Stimulated activated memory B cell treated with anti-CD40 and anti-IgM and Interleukin-4, amounts not matched to agents 10 μg/mL and 1 μg/mL and 100 μg/mL, for 72 hours (primary cell): ENCODE data around the gene CDH13.

Experiments
- ATAC-seq: fragments of 150-1000 bp; cut with Tn5 transposase; 2 replicates; pipeline ENCODE4 v1.10.0; 2021
- H3K27ac Mint-ChIP-seq: one replicate; pipeline ENCODE4 v1.8.0; 2022; ENCODE audit warnings: mild to moderate bottlenecking, mixed read lengths
- H3K27me3 Mint-ChIP-seq: one replicate; pipeline ENCODE4 v1.8.0; 2022; ENCODE audit warnings: mixed read lengths
- H3K36me3 Mint-ChIP-seq: one replicate; pipeline ENCODE4 v1.8.0; 2022; ENCODE audit warnings: mixed read lengths
- H3K4me1 Mint-ChIP-seq: one replicate; pipeline ENCODE4 v1.8.0; 2022; ENCODE audit warnings: mixed read lengths
- H3K4me3 Mint-ChIP-seq: one replicate; pipeline ENCODE4 v1.8.0; 2022; ENCODE audit warnings: mild to moderate bottlenecking, moderate library complexity, mixed read lengths
- H3K9me3 Mint-ChIP-seq: one replicate; pipeline ENCODE4 v1.8.0; 2022; ENCODE audit warnings: mixed read lengths

Gene CDH13

GRCh38 chr16:83307594-83307992, 680.8 kb downstream of the CDH13 start:
- Mint-ChIP-seq H3K27ac (no peak overlapping the region), H3K36me3 (no peaks in the 10 kb centered on the region), H3K4me3 (no peak overlapping the region), H3K9me3 (no peaks in the 10 kb centered on the region), H3K4me1 (no peaks in the 10 kb centered on the region), H3K27me3 (peaks cover 17% of the 10 kb centered on the region)
- no peak for ATAC-seq

- ATAC-seq, result no peak
- no peaks in the 10 kb centered on the region for H3K9me3 Mint-ChIP-seq
- H3K4me3 Mint-ChIP-seq, result no peak overlapping the region
- H3K27me3 Mint-ChIP-seq, result peaks cover 17% of the 10 kb centered on the region
- H3K4me1 Mint-ChIP-seq, result no peaks in the 10 kb centered on the region
- no peaks in the 10 kb centered on the region for H3K36me3 Mint-ChIP-seq
- H3K27ac Mint-ChIP-seq, result no peak overlapping the region
Measured at GRCh38 chr16:83308414-83308813, 681.6 kb downstream of the CDH13 start.

GRCh38 chr16:83310816-83311215, 684.0 kb downstream of the CDH13 start:
- no peak overlapping the region for H3K27ac Mint-ChIP-seq
- no peaks in the 10 kb centered on the region for H3K36me3 Mint-ChIP-seq
- no peaks in the 10 kb centered on the region for H3K9me3 Mint-ChIP-seq
- ATAC-seq, result no peak
- no peaks in the 10 kb centered on the region for H3K4me1 Mint-ChIP-seq
- H3K27me3 Mint-ChIP-seq, result no peaks in the 10 kb centered on the region
- no peak overlapping the region for H3K4me3 Mint-ChIP-seq

GRCh38 chr16:83312015-83312717, 685.4 kb downstream of the CDH13 start:
- Mint-ChIP-seq H3K36me3 (no peaks in the 10 kb centered on the region), H3K4me1 (no peaks in the 10 kb centered on the region), H3K9me3 (no peaks in the 10 kb centered on the region), H3K27ac (no peak overlapping the region), H3K4me3 (no peak overlapping the region), H3K27me3 (no peaks in the 10 kb centered on the region)
- no peak for ATAC-seq

GRCh38 chr16:83312718-83313245, 686.0 kb downstream of the CDH13 start:
- Mint-ChIP-seq H3K36me3 (no peaks in the 10 kb centered on the region), H3K27me3 (no peaks in the 10 kb centered on the region), H3K4me1 (no peaks in the 10 kb centered on the region), H3K4me3 (no peak overlapping the region), H3K27ac (no peak overlapping the region), H3K9me3 (no peaks in the 10 kb centered on the region)
- no peak for ATAC-seq

GRCh38 chr16:83315271-83315670, 688.5 kb downstream of the CDH13 start:
- Mint-ChIP-seq H3K4me3 (no peak overlapping the region), H3K4me1 (no peaks in the 10 kb centered on the region), H3K9me3 (no peaks in the 10 kb centered on the region), H3K27ac (no peak overlapping the region), H3K27me3 (no peaks in the 10 kb centered on the region), H3K36me3 (no peaks in the 10 kb centered on the region)
- no peak for ATAC-seq

GRCh38 chr16:83316458-83316857, 689.7 kb downstream of the CDH13 start:
- no peaks in the 10 kb centered on the region for H3K27me3 Mint-ChIP-seq
- no peak overlapping the region for H3K4me3 Mint-ChIP-seq

GRCh38 chr16:83318390-83318789, 691.6 kb downstream of the CDH13 start:
- Mint-ChIP-seq H3K4me3 (no peak overlapping the region), H3K36me3 (no peaks in the 10 kb centered on the region), H3K27ac (no peak overlapping the region), H3K27me3 (peaks cover 7% of the 10 kb centered on the region), H3K9me3 (no peaks in the 10 kb centered on the region), H3K4me1 (no peaks in the 10 kb centered on the region)
- no peak for ATAC-seq

More at GRCh38 chr16:83316458-83316857, 689.7 kb downstream of the CDH13 start:
- no peaks in the 10 kb centered on the region for H3K4me1 Mint-ChIP-seq
- H3K27ac Mint-ChIP-seq, result no peak overlapping the region
- H3K9me3 Mint-ChIP-seq, result no peaks in the 10 kb centered on the region
- no peak for ATAC-seq
- H3K36me3 Mint-ChIP-seq, result no peaks in the 10 kb centered on the region

- H3K27me3 Mint-ChIP-seq, result peaks cover 18% of the 10 kb centered on the region
Measured at GRCh38 chr16:83328936-83329335, 702.2 kb downstream of the CDH13 start.

GRCh38 chr16:83329441-83329840, 702.7 kb downstream of the CDH13 start:
- ATAC-seq, result no peak
- Mint-ChIP-seq H3K4me1 (no peaks in the 10 kb centered on the region), H3K27me3 (peaks cover 18% of the 10 kb centered on the region), H3K9me3 (peaks cover 4% of the 10 kb centered on the region), H3K4me3 (no peak overlapping the region), H3K27ac (no peak overlapping the region), H3K36me3 (no peaks in the 10 kb centered on the region)

More at GRCh38 chr16:83328936-83329335, 702.2 kb downstream of the CDH13 start:
- Mint-ChIP-seq H3K4me3 (no peak overlapping the region), H3K9me3 (peaks cover under 1% of the 10 kb centered on the region), H3K36me3 (no peaks in the 10 kb centered on the region), H3K27ac (no peak overlapping the region), H3K4me1 (no peaks in the 10 kb centered on the region)
- ATAC-seq, result no peak

- H3K27me3 Mint-ChIP-seq, result peaks cover 12% of the 10 kb centered on the region
- no peak overlapping the region for H3K4me3 Mint-ChIP-seq
- peaks cover 4% of the 10 kb centered on the region for H3K9me3 Mint-ChIP-seq
- H3K4me1 Mint-ChIP-seq, result no peaks in the 10 kb centered on the region
- ATAC-seq, result no peak
- H3K36me3 Mint-ChIP-seq, result no peaks in the 10 kb centered on the region
- H3K27ac Mint-ChIP-seq, result no peak overlapping the region
Measured at GRCh38 chr16:83330251-83330650, 703.5 kb downstream of the CDH13 start.

GRCh38 chr16:83335076-83335475, 708.3 kb downstream of the CDH13 start:
- H3K9me3 Mint-ChIP-seq, result peaks cover 4% of the 10 kb centered on the region
- peaks cover 10% of the 10 kb centered on the region for H3K27me3 Mint-ChIP-seq
- H3K4me1 Mint-ChIP-seq, result no peaks in the 10 kb centered on the region
- ATAC-seq, result no peak
- H3K36me3 Mint-ChIP-seq, result no peaks in the 10 kb centered on the region
- no peak overlapping the region for H3K27ac Mint-ChIP-seq
- no peak overlapping the region for H3K4me3 Mint-ChIP-seq

- Mint-ChIP-seq H3K4me1 (no peaks in the 10 kb centered on the region), H3K9me3 (peaks cover 4% of the 10 kb centered on the region), H3K36me3 (no peaks in the 10 kb centered on the region), H3K27ac (no peak overlapping the region), H3K4me3 (no peak overlapping the region), H3K27me3 (peaks cover 10% of the 10 kb centered on the region)
- ATAC-seq, result no peak
Measured at GRCh38 chr16:83336603-83337002, 709.8 kb downstream of the CDH13 start.

- H3K4me3 Mint-ChIP-seq, result no peak overlapping the region
- peaks cover 10% of the 10 kb centered on the region for H3K27me3 Mint-ChIP-seq
- no peak overlapping the region for H3K27ac Mint-ChIP-seq
- H3K4me1 Mint-ChIP-seq, result no peaks in the 10 kb centered on the region
- peaks cover 4% of the 10 kb centered on the region for H3K9me3 Mint-ChIP-seq
- ATAC-seq, result no peak
- no peaks in the 10 kb centered on the region for H3K36me3 Mint-ChIP-seq
Measured at GRCh38 chr16:83338138-83338537, 711.4 kb downstream of the CDH13 start.

- no peak overlapping the region for H3K27ac Mint-ChIP-seq
- peaks cover 3% of the 10 kb centered on the region for H3K9me3 Mint-ChIP-seq
- no peaks in the 10 kb centered on the region for H3K36me3 Mint-ChIP-seq
- no peak for ATAC-seq
- peaks cover 6% of the 10 kb centered on the region for H3K27me3 Mint-ChIP-seq
- H3K4me1 Mint-ChIP-seq, result no peaks in the 10 kb centered on the region
- no peak overlapping the region for H3K4me3 Mint-ChIP-seq
Measured at GRCh38 chr16:83338941-83339340, 712.2 kb downstream of the CDH13 start.

GRCh38 chr16:83343935-83344366, 717.2 kb downstream of the CDH13 start:
- no peak overlapping the region for H3K27ac Mint-ChIP-seq
- no peak overlapping the region for H3K4me3 Mint-ChIP-seq
- no peaks in the 10 kb centered on the region for H3K36me3 Mint-ChIP-seq
- peaks cover 8% of the 10 kb centered on the region for H3K27me3 Mint-ChIP-seq
- no peaks in the 10 kb centered on the region for H3K9me3 Mint-ChIP-seq
- no peaks in the 10 kb centered on the region for H3K4me1 Mint-ChIP-seq
- ATAC-seq, result no peak
